ENCODE results near the gene CEPT1.

Gene CEPT1

GRCh38 chr1:111193712-111194480 is 53.9 kb downstream of the CEPT1 start:
- no peak for DNase-seq

GRCh38 chr1:111195002-111195684 is 55.1 kb downstream of the CEPT1 start:
- DNase-seq = no peak

GRCh38 chr1:111196213-111196612 is 56.2 kb downstream of the CEPT1 start:
- DNase-seq = no peak

GRCh38 chr1:111197598-111198284 is 57.7 kb downstream of the CEPT1 start:
- peak; percentile 72 for DNase-seq

- no peak for DNase-seq
These were observed 58.8 kb downstream of the CEPT1 start for GRCh38 chr1:111198836-111199235.

- no peak for DNase-seq
These were observed 59.3 kb downstream of the CEPT1 start for GRCh38 chr1:111199329-111199728.

- DNase-seq = peak; percentile 61
These were observed 60.1 kb downstream of the CEPT1 start, which contains the start of gene DENND2D for GRCh38 chr1:111199881-111200801. TSS of gene DENND2D (minus strand) at chr1:111200646. CDS start at chr1:111200459, 187 bp downstream.

- DNase-seq = no peak
These were observed 60.8 kb downstream of the CEPT1 start for GRCh38 chr1:111200802-111201161.

- DNase-seq = no peak
These were observed 61.5 kb downstream of the CEPT1 start for GRCh38 chr1:111201275-111202090.

- DNase-seq = no peak
These were observed 62.3 kb downstream of the CEPT1 start for GRCh38 chr1:111202366-111202706.

- DNase-seq = no peak
These were observed 62.9 kb downstream of the CEPT1 start for GRCh38 chr1:111202707-111203623.

- peak; percentile 76 for DNase-seq
These were observed 63.7 kb downstream of the CEPT1 start for GRCh38 chr1:111203681-111204200.

GRCh38 chr1:111204201-111204982 is 64.4 kb downstream of the CEPT1 start:
- DNase-seq = peak; percentile 67

- DNase-seq = no peak
These were observed 65.1 kb downstream of the CEPT1 start for GRCh38 chr1:111204983-111205713.

- no peak for DNase-seq
These were observed 65.7 kb downstream of the CEPT1 start for GRCh38 chr1:111205714-111206050.

GRCh38 chr1:111208921-111209320 is 68.9 kb downstream of the CEPT1 start:
- no peak for DNase-seq

- no peak for DNase-seq
These were observed 69.6 kb downstream of the CEPT1 start for GRCh38 chr1:111209622-111210021.

- no peak for DNase-seq
These were observed 71.9 kb downstream of the CEPT1 start for GRCh38 chr1:111211921-111212320.
